ENCODE data around the gene SLFN12.

GRCh38 chr17:35428229-35428628 lies 4.1 kb downstream of the SLFN12 start:
- TF ChIP-seq CTCF (IDR thresholded peaks at IDR 0.05): no peak
- TF ChIP-seq POLR2A (IDR thresholded peaks at IDR 0.05): no peak

Measured in upper lobe of left lung (tissue), 4 donors.